Mesendoderm (in vitro differentiated cells): Measurements from ENCODE around the gene FAM149A.

Experiments used
- DNase-seq: peaks from one replicate; pipeline ENCODE4 v3.0.0; 2013
- H2AK5ac ChIP-seq: 2 replicates; pipeline ENCODE4 v1.6.1; 2013; ENCODE audit warnings: low read length, inconsistent platforms
- H2BK120ac ChIP-seq: 2 replicates; pipeline ENCODE4 v1.6.1; 2013; ENCODE audit warnings: low read depth, mild to moderate bottlenecking, low read length, moderate library complexity, mixed read lengths
- H2BK15ac ChIP-seq: replicated peaks from 2 replicates; pipeline ENCODE4 v1.6.1; 2013; ENCODE audit warnings: low read depth, mild to moderate bottlenecking, moderate library complexity
- H2BK5ac ChIP-seq: 2 replicates; pipeline ENCODE4 v1.6.1; 2013; ENCODE audit warnings: low read length, inconsistent platforms
- H3K18ac ChIP-seq: 2 replicates; pipeline ENCODE4 v1.6.1; 2013; ENCODE audit warnings: mild to moderate bottlenecking, low read length, mixed read lengths
- H3K23ac ChIP-seq: one replicate; pipeline ENCODE4 v1.6.1; 2013; ENCODE audit warnings: low read length
- H3K27ac ChIP-seq: 2 replicates; pipeline ENCODE4 v1.5.1; 2013; ENCODE audit warnings: low read depth, mild to moderate bottlenecking, inconsistent platforms, low read length, moderate library complexity
- H3K27me3 ChIP-seq: 2 replicates; pipeline ENCODE4 v1.6.1; 2013; ENCODE audit warnings: low read length, control low read depth, mild to moderate bottlenecking, inconsistent platforms; ENCODE audit not compliant: insufficient read depth, poor library complexity
- H3K36me3 ChIP-seq: 2 replicates; pipeline ENCODE4 v1.6.1; 2013; ENCODE audit warnings: low read length, inconsistent platforms; ENCODE audit not compliant: control insufficient read depth, insufficient read depth
- H3K4ac ChIP-seq: one replicate; pipeline ENCODE4 v1.6.1; 2013; ENCODE audit warnings: low read depth, mild to moderate bottlenecking, low read length, moderate library complexity
- H3K4me1 ChIP-seq: 2 replicates; pipeline ENCODE4 v1.6.1; 2013; ENCODE audit warnings: low read depth, low read length, inconsistent platforms; ENCODE audit not compliant: control insufficient read depth
- H3K4me2 ChIP-seq: 2 replicates; pipeline ENCODE4 v1.6.1; 2013; ENCODE audit warnings: low read length
- H3K4me3 ChIP-seq: 2 replicates; pipeline ENCODE4 v1.5.1; 2013; ENCODE audit warnings: mild to moderate bottlenecking, low read length
- H3K56ac ChIP-seq: one replicate; pipeline ENCODE4 v1.6.1; 2013; ENCODE audit warnings: low read length
- H3K79me1 ChIP-seq: 2 replicates; pipeline ENCODE4 v1.6.1; 2013; ENCODE audit warnings: low read length, inconsistent platforms
- H3K79me2 ChIP-seq: 2 replicates; pipeline ENCODE4 v1.6.1; 2013; ENCODE audit warnings: mild to moderate bottlenecking, low read length; ENCODE audit not compliant: control insufficient read depth, insufficient read depth
- H3K9ac ChIP-seq: 2 replicates; pipeline ENCODE4 v1.6.1; 2013; ENCODE audit warnings: low read length, inconsistent platforms
- H4K5ac ChIP-seq: one replicate; pipeline ENCODE4 v1.6.1; 2013; ENCODE audit warnings: low read length
- H4K8ac ChIP-seq: one replicate; pipeline ENCODE4 v1.6.1; 2013; ENCODE audit warnings: low read depth, mild to moderate bottlenecking, control low read depth, low read length, moderate library complexity
- WGBS: extraction: QIAGEN DNeasy Blood & Tissue Kit; methylation state at CpG from one replicate; pipeline ENCODE4 v1.1.7; 2013; ENCODE audit warnings: low lambda C conversion rate, missing lambda C conversion rate; ENCODE audit not compliant: insufficient coverage; ENCODE audit errors: extremely low coverage; 5-methylcytosine and 5-hydroxymethylcytosine counted together

Gene FAM149A

GRCh38 chr4:186096681-186097165 lies 7.8 kb upstream of the FAM149A start:
- no peaks in the 10 kb centered on the region for H3K79me1 ChIP-seq
- H3K23ac ChIP-seq: no peak overlapping the region
- no peak overlapping the region for H2BK120ac ChIP-seq
- H3K27ac ChIP-seq: no peak overlapping the region
- no peak overlapping the region for H3K4ac ChIP-seq
- H3K36me3 ChIP-seq: no peaks in the 10 kb centered on the region
- no peak overlapping the region for H3K4me2 ChIP-seq
- H4K8ac ChIP-seq: no peak overlapping the region
- H3K18ac ChIP-seq: no peak overlapping the region
- H3K79me2 ChIP-seq: no peaks in the 10 kb centered on the region
- no peak overlapping the region for H2BK15ac ChIP-seq
- H3K9ac ChIP-seq: no peak overlapping the region
- no peak overlapping the region for H2BK5ac ChIP-seq
- no peak overlapping the region for H3K4me3 ChIP-seq
- H3K4me1 ChIP-seq: no peaks in the 10 kb centered on the region
- no CpG with 5 or more reads among the region's 9 CpGs for WGBS
- H3K56ac ChIP-seq: no peak overlapping the region
- no peak for DNase-seq
- H2AK5ac ChIP-seq: no peak overlapping the region
- H3K27me3 ChIP-seq: no peaks in the 10 kb centered on the region
- H4K5ac ChIP-seq: no peak overlapping the region

GRCh38 chr4:186097386-186097785 lies 7.1 kb upstream of the FAM149A start:
- no peak overlapping the region for H4K8ac ChIP-seq
- no peak overlapping the region for H3K4ac ChIP-seq
- H3K23ac ChIP-seq: no peak overlapping the region
- H4K5ac ChIP-seq: no peak overlapping the region
- H3K79me1 ChIP-seq: no peaks in the 10 kb centered on the region
- no peak overlapping the region for H2BK5ac ChIP-seq
- no peak overlapping the region for H3K18ac ChIP-seq
- H3K4me2 ChIP-seq: no peak overlapping the region
- WGBS: no CpG with 5 or more reads among the region's 5 CpGs
- DNase-seq: no peak
- no peak overlapping the region for H2BK15ac ChIP-seq
- no peaks in the 10 kb centered on the region for H3K36me3 ChIP-seq
- no peak overlapping the region for H3K56ac ChIP-seq
- no peak overlapping the region for H3K27ac ChIP-seq
- H3K4me3 ChIP-seq: no peak overlapping the region
- H3K4me1 ChIP-seq: no peaks in the 10 kb centered on the region
- no peaks in the 10 kb centered on the region for H3K27me3 ChIP-seq
- no peak overlapping the region for H2AK5ac ChIP-seq
- H2BK120ac ChIP-seq: no peak overlapping the region
- no peaks in the 10 kb centered on the region for H3K79me2 ChIP-seq
- no peak overlapping the region for H3K9ac ChIP-seq

GRCh38 chr4:186102931-186103330 lies 1.6 kb upstream of the FAM149A start:
- Histone ChIP-seq H3K27ac (no peak overlapping the region), H2AK5ac (no peak overlapping the region), H3K4me1 (no peaks in the 10 kb centered on the region), H3K4me2 (no peak overlapping the region), H2BK120ac (no peak overlapping the region), H3K18ac (no peak overlapping the region), H3K36me3 (no peaks in the 10 kb centered on the region), H3K23ac (no peak overlapping the region), H3K27me3 (no peaks in the 10 kb centered on the region), H3K4me3 (no peak overlapping the region), H2BK5ac (no peak overlapping the region), H3K79me1 (no peaks in the 10 kb centered on the region), H3K56ac (no peak overlapping the region), H4K5ac (no peak overlapping the region), H3K4ac (no peak overlapping the region), H4K8ac (no peak overlapping the region), H3K9ac (no peak overlapping the region), H2BK15ac (no peak overlapping the region), H3K79me2 (no peaks in the 10 kb centered on the region)
- no peak for DNase-seq
- no CpG with 5 or more reads among the region's 12 CpGs for WGBS

- Histone ChIP-seq H3K56ac (peak overlapping the region; percentile 80), H3K36me3 (no peaks in the 10 kb centered on the region), H4K8ac (no peak overlapping the region), H2AK5ac (no peak overlapping the region), H3K79me2 (no peaks in the 10 kb centered on the region), H3K23ac (no peak overlapping the region), H3K79me1 (no peaks in the 10 kb centered on the region), H3K4me2 (peak overlapping the region; percentile 62), H3K18ac (peak overlapping the region; percentile 43), H3K27ac (no peak overlapping the region), H3K4me3 (peak overlapping the region; percentile 23), H3K9ac (peak overlapping the region; percentile 23), H4K5ac (no peak overlapping the region), H2BK15ac (no peak overlapping the region), H2BK5ac (no peak overlapping the region), H2BK120ac (no peak overlapping the region), H3K27me3 (no peaks in the 10 kb centered on the region), H3K4me1 (no peaks in the 10 kb centered on the region), H3K4ac (peak overlapping the region; percentile 6)
- WGBS: no CpG with 5 or more reads among the region's 83 CpGs
- peak; percentile 40 for DNase-seq
These were observed 564 bp downstream of the FAM149A start for GRCh38 chr4:186104890-186105646.

- Histone ChIP-seq H2BK15ac (no peak overlapping the region), H3K4me3 (no peak overlapping the region), H3K4me2 (peak overlapping the region; percentile 62), H3K79me2 (no peaks in the 10 kb centered on the region), H2BK120ac (no peak overlapping the region), H3K4me1 (no peaks in the 10 kb centered on the region), H4K5ac (no peak overlapping the region), H3K23ac (no peak overlapping the region), H3K27ac (no peak overlapping the region), H3K79me1 (no peaks in the 10 kb centered on the region), H3K18ac (peak overlapping the region; percentile 43), H3K27me3 (no peaks in the 10 kb centered on the region), H4K8ac (no peak overlapping the region), H3K36me3 (no peaks in the 10 kb centered on the region), H3K4ac (no peak overlapping the region), H2AK5ac (no peak overlapping the region), H3K56ac (peak overlapping the region; percentile 80), H3K9ac (peak overlapping the region; percentile 23), H2BK5ac (no peak overlapping the region)
- WGBS: no CpG with 5 or more reads among the region's 17 CpGs
- DNase-seq: peak; percentile 79
These were observed 1.3 kb downstream of the FAM149A start for GRCh38 chr4:186105647-186106321.
